ES-I3 (cell line): ENCODE data around the gene MAP1LC3C.
A peak's percentile ranks its signal among the peaks of the same experiment; 100 is the strongest.
"Not testable (repeated sequence)": the region's sequence is repeated elsewhere in the genome, so short reads cannot be mapped to it uniquely, and the experiment has no call there.

Experiments
- H3K36me3 ChIP-seq: 2 replicates; pipeline ENCODE4 v1.6.1; 2013; ENCODE audit warnings: mild to moderate bottlenecking, low read length, control low read depth, moderate library complexity; ENCODE audit not compliant: insufficient read depth
- H3K4me1 ChIP-seq: 2 replicates; pipeline ENCODE4 v1.6.1; 2013; ENCODE audit warnings: mild to moderate bottlenecking, control low read depth, low read length; ENCODE audit not compliant: insufficient read depth
- H3K9ac ChIP-seq: 2 replicates; pipeline ENCODE4 v1.6.1; 2013; ENCODE audit warnings: low read depth, mild to moderate bottlenecking, low read length, moderate library complexity
- H3K9me3 ChIP-seq: 2 replicates; pipeline ENCODE4 v1.6.1; 2013; ENCODE audit warnings: mild to moderate bottlenecking, low read length, moderate library complexity; ENCODE audit not compliant: control insufficient read depth, insufficient read depth

MAP1LC3C gene

GRCh38 chr1:242004751-242005495 is 6.0 kb upstream of the MAP1LC3C start:
- no peaks in the 10 kb centered on the region for H3K9me3 ChIP-seq
- no peaks in the 10 kb centered on the region for H3K36me3 ChIP-seq
- 0 out of 2 replicates have a peak, but pooled peaks cover 4% of the 10 kb centered on the region for H3K4me1 ChIP-seq
- H3K9ac ChIP-seq, result no peak overlapping the region

- H3K9ac ChIP-seq, result no peak overlapping the region
- H3K4me1 ChIP-seq, result peaks cover 8% of the 10 kb centered on the region; the same call in 1 of the 2 replicates
- no peaks in the 10 kb centered on the region for H3K9me3 ChIP-seq
- H3K36me3 ChIP-seq, result no peaks in the 10 kb centered on the region
Observed at GRCh38 chr1:242002510-242002909, 3.6 kb upstream of the MAP1LC3C start.

GRCh38 chr1:242002072-242002471 is 3.2 kb upstream of the MAP1LC3C start:
- H3K36me3 ChIP-seq, result no peaks in the 10 kb centered on the region
- H3K4me1 ChIP-seq, result peaks cover 8% of the 10 kb centered on the region; the same call in 1 of the 2 replicates
- H3K9me3 ChIP-seq, result no peaks in the 10 kb centered on the region
- H3K9ac ChIP-seq, result no peak overlapping the region

GRCh38 chr1:242000434-242000833 is 1.5 kb upstream of the MAP1LC3C start:
- H3K4me1 ChIP-seq, result peaks cover 8% of the 10 kb centered on the region; the same call in 1 of the 2 replicates
- no peak overlapping the region for H3K9ac ChIP-seq
- no peaks in the 10 kb centered on the region for H3K36me3 ChIP-seq
- no peaks in the 10 kb centered on the region for H3K9me3 ChIP-seq

- Histone ChIP-seq H3K4me1 (peaks cover 8% of the 10 kb centered on the region; the same call in 1 of the 2 replicates), H3K9me3 (no peaks in the 10 kb centered on the region), H3K9ac (peak overlapping the region; percentile 64), H3K36me3 (no peaks in the 10 kb centered on the region)
Observed at GRCh38 chr1:241998412-241998921, 431 bp downstream of the MAP1LC3C start.

GRCh38 chr1:241997401-241997998 is 1.4 kb downstream of the MAP1LC3C start:
- Histone ChIP-seq H3K9ac (no peak overlapping the region), H3K36me3 (no peaks in the 10 kb centered on the region), H3K9me3 (no peaks in the 10 kb centered on the region), H3K4me1 (peaks cover 8% of the 10 kb centered on the region; the same call in 1 of the 2 replicates)

GRCh38 chr1:241994171-241994570 is 4.7 kb downstream of the MAP1LC3C start:
- peaks cover 6% of the 10 kb centered on the region; the same call in 1 of the 2 replicates for H3K4me1 ChIP-seq
- H3K36me3 ChIP-seq, result no peaks in the 10 kb centered on the region
- H3K9ac ChIP-seq, result no peak overlapping the region
- no peaks in the 10 kb centered on the region for H3K9me3 ChIP-seq

GRCh38 chr1:241992734-241993133 is 6.2 kb downstream of the MAP1LC3C start:
- Histone ChIP-seq H3K9me3 (no peaks in the 10 kb centered on the region), H3K36me3 (no peaks in the 10 kb centered on the region), H3K9ac (no peak overlapping the region), H3K4me1 (no peaks in the 10 kb centered on the region)

- Histone ChIP-seq H3K36me3 (no peaks in the 10 kb centered on the region), H3K9ac (no peak overlapping the region), H3K9me3 (no peaks in the 10 kb centered on the region), H3K4me1 (no peaks in the 10 kb centered on the region)
Observed at GRCh38 chr1:241990040-241990439, 8.9 kb downstream of the MAP1LC3C start.

GRCh38 chr1:241988389-241988930 is 10.4 kb downstream of the MAP1LC3C start:
- not testable (repeated sequence) for H3K4me1 ChIP-seq, H3K9ac ChIP-seq, H3K36me3 ChIP-seq, H3K9me3 ChIP-seq

GRCh38 chr1:241985787-241986186 is 13.1 kb downstream of the MAP1LC3C start:
- Histone ChIP-seq H3K9me3 (no peaks in the 10 kb centered on the region), H3K36me3 (no peaks in the 10 kb centered on the region)

GRCh38 chr1:241979926-241980325 is 19.0 kb downstream of the MAP1LC3C start:
- no peaks in the 10 kb centered on the region for H3K9me3 ChIP-seq
- H3K9ac ChIP-seq, result no peak overlapping the region
- no peaks in the 10 kb centered on the region for H3K36me3 ChIP-seq
- H3K4me1 ChIP-seq, result no peaks in the 10 kb centered on the region

More at GRCh38 chr1:241985787-241986186, 13.1 kb downstream of the MAP1LC3C start:
- Histone ChIP-seq H3K4me1 (no peaks in the 10 kb centered on the region), H3K9ac (no peak overlapping the region)

GRCh38 chr1:241979071-241979470 is 19.8 kb downstream of the MAP1LC3C start:
- no peak overlapping the region for H3K9ac ChIP-seq
- no peaks in the 10 kb centered on the region for H3K4me1 ChIP-seq
- no peaks in the 10 kb centered on the region for H3K36me3 ChIP-seq
- no peaks in the 10 kb centered on the region for H3K9me3 ChIP-seq

- Histone ChIP-seq H3K9me3 (no peaks in the 10 kb centered on the region), H3K9ac (no peak overlapping the region), H3K4me1 (peaks cover 13% of the 10 kb centered on the region), H3K36me3 (no peaks in the 10 kb centered on the region)
Observed at GRCh38 chr1:241976229-241976628, 22.7 kb downstream of the MAP1LC3C start.
